Nephron (organoid): ENCODE measurements around the gene GPR62.

Experiments used
- H3K27ac Mint-ChIP-seq, 3 experiments: 2 replicates each; pipeline ENCODE4 v1.8.0; 2020; ENCODE audit warnings: mixed read lengths in 3 of 3, mild to moderate bottlenecking in 2 of 3, moderate library complexity in 1 of 3
- H3K27me3 Mint-ChIP-seq: 2 replicates; pipeline ENCODE4 v1.8.0; 2021; ENCODE audit warnings: low read depth, mild to moderate bottlenecking, moderate library complexity, mixed read lengths
- H3K36me3 Mint-ChIP-seq: 2 replicates; pipeline ENCODE4 v1.8.0; 2020; ENCODE audit warnings: low read depth, mixed read lengths
- H3K4me1 Mint-ChIP-seq: 2 replicates; pipeline ENCODE4 v1.8.0; 2020; ENCODE audit warnings: mixed read lengths
- H3K4me3 Mint-ChIP-seq, 3 experiments: 2 replicates each; pipeline ENCODE4 v1.8.0; 2020; ENCODE audit warnings: mild to moderate bottlenecking in 3 of 3, mixed read lengths in 3 of 3, moderate library complexity in 2 of 3
- H3K9me3 Mint-ChIP-seq: 2 replicates; pipeline ENCODE4 v1.8.0; 2020; ENCODE audit warnings: mixed read lengths
- TF ChIP-seq, protein P1 (sequence below), 3 experiments: fragments of 200-600 bp; sonication (generic); IDR thresholded peaks; one replicate each; pipeline ENCODE4 v1.5.0; 2021; ENCODE audit warnings: antibody characterized with exemption in 3 of 3; ENCODE audit not compliant: unreplicated experiment in 3 of 3

Gene GPR62

DNA sequence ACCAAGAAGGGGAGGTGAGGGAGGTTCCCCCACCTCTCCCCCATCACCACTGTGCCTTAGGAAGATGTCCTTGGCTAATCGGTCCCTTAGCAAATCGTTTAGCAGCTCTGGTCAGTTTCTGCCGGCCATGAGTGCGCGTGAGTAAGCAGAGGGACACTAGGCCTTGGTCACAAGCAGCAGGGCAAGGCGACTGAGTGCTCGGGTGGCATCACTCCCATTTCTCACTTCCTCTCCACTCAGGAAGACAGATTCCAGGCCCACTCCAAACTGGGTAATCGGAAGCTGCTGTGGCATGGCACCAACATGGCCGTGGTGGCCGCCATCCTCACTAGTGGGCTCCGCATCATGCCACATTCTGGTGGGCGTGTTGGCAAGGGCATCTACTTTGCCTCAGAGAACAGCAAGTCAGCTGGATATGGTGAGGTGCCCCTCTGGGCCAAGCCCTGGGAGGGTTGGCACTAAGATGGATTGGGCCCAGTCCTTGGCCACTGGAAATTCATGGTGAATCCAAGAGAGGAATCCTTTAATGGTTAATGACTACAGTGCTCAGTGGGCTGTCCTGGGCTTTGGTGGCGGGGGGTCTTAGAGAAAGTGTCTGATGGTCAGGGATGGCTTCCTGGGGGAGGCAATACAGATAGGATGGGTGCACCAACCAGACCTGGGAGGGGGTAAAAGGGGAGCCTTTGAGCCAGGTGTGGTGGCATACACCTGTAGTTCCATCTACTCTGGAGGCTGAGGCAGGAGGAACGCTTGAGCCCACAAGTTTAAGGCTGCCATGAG, 9.1 kb upstream of the GPR62 start:
- TF ChIP-seq, protein P1, sequence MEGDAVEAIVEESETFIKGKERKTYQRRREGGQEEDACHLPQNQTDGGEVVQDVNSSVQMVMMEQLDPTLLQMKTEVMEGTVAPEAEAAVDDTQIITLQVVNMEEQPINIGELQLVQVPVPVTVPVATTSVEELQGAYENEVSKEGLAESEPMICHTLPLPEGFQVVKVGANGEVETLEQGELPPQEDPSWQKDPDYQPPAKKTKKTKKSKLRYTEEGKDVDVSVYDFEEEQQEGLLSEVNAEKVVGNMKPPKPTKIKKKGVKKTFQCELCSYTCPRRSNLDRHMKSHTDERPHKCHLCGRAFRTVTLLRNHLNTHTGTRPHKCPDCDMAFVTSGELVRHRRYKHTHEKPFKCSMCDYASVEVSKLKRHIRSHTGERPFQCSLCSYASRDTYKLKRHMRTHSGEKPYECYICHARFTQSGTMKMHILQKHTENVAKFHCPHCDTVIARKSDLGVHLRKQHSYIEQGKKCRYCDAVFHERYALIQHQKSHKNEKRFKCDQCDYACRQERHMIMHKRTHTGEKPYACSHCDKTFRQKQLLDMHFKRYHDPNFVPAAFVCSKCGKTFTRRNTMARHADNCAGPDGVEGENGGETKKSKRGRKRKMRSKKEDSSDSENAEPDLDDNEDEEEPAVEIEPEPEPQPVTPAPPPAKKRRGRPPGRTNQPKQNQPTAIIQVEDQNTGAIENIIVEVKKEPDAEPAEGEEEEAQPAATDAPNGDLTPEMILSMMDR (IDR thresholded peaks at IDR 0.05; ENCODE audit: unreplicated experiment in 3 of 3): no peak
- Mint-ChIP-seq H3K27ac (peak overlapping the region in 2 of 3 experiments; percentile 35 to 48), H3K4me1 (peaks cover 10% of the 10 kb centered on the region), H3K36me3 (no peaks in the 10 kb centered on the region), H3K9me3 (no peaks in the 10 kb centered on the region), H3K4me3 (no peak overlapping the region), H3K27me3 (no peaks in the 10 kb centered on the region)

DNA sequence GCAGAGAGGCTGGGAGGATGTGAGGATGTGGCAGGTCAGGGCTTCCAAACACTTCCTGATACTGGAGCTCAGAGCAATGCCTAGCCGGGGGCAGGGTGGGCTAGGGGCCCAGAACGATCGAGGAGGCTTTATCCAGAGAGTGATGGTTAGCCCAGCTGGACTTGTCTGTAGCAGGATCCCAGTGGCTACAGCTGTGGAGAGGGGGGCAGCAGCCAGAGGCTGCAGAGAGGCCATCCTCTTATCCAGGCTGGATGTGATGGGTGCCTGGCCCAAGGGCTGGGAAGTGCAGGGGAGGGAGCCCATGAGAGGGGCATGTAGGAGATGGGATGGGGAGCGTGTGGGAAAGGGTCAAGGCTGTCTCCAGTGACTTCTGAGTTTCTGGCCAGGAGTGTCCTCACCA, 8.4 kb upstream of the GPR62 start:
- Mint-ChIP-seq H3K36me3 (no peaks in the 10 kb centered on the region), H3K4me1 (peaks cover 5% of the 10 kb centered on the region), H3K27me3 (no peaks in the 10 kb centered on the region), H3K4me3 (no peak overlapping the region), H3K9me3 (no peaks in the 10 kb centered on the region), H3K27ac (no peak overlapping the region)
- TF ChIP-seq, protein P1 (IDR thresholded peaks at IDR 0.05; ENCODE audit: unreplicated experiment in 3 of 3): no peak

DNA sequence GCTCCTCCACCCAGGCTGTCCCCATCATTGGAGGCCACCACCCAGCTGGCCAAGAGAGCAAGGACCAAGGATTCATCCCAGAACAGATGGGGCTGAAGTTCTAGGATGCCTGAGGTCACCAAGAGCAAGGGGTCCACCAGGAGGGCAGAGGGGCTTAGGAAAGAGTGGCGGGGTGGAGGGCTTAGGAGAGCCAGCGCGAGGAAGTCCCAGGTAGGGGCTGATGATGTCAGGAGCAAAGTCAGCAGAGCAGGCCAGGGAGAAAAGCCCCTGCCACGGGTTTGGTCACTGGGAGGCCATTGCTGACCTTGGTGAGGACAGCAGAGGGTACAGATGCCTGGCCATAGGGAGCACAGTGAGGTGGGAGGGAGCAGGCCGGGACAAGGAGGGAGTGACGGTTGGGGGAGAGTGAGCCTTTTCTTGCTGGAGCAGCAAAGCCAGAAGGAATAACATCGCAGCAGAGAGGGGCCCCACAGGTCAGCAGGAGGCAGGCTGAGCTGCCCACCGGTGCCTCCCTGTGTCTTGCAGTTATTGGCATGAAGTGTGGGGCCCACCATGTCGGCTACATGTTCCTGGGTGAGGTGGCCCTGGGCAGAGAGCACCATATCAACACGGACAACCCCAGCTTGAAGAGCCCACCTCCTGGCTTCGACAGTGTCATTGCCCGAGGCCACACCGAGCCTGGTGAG, 7.8 kb upstream of the GPR62 start:
- Mint-ChIP-seq H3K4me3 (no peak overlapping the region), H3K27ac (peak overlapping the region in 1 of 3 experiments; percentile 62), H3K27me3 (peaks cover 3% of the 10 kb centered on the region), H3K36me3 (no peaks in the 10 kb centered on the region), H3K9me3 (no peaks in the 10 kb centered on the region), H3K4me1 (no peaks in the 10 kb centered on the region)
- TF ChIP-seq, protein P1 (IDR thresholded peaks at IDR 0.05; ENCODE audit: unreplicated experiment in 3 of 3): no peak

DNA sequence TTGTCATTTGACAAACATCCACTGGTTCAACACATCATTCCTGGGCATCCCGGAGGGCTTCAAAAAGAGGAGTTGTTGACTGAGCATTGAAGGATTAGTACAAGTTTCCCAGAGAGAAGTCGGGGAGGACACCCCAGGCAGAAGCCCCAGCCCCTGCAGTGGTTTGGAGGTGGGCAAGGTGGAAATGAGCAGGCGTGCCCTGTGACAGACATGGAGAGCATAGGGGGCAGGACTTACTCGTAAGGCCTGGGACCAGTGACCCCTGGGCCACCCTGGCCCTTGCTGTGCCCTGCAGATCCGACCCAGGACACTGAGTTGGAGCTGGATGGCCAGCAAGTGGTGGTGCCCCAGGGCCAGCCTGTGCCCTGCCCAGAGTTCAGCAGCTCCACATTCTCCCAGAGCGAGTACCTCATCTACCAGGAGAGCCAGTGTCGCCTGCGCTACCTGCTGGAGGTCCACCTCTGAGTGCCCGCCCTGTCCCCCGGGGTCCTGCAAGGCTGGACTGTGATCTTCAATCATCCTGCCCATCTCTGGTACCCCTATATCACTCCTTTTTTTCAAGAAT, 7.1 kb upstream of the GPR62 start:
- no peak overlapping the region for H3K4me3 Mint-ChIP-seq
- H3K27me3 Mint-ChIP-seq: peaks cover 4% of the 10 kb centered on the region
- no peaks in the 10 kb centered on the region for H3K36me3 Mint-ChIP-seq
- TF ChIP-seq, protein P1 (IDR thresholded peaks at IDR 0.05; ENCODE audit: unreplicated experiment in 3 of 3): no peak
- H3K9me3 Mint-ChIP-seq: no peaks in the 10 kb centered on the region
- peak overlapping the region in 2 of 3 experiments; percentile 62 to 72 for H3K27ac Mint-ChIP-seq
- peaks cover 3% of the 10 kb centered on the region for H3K4me1 Mint-ChIP-seq

DNA sequence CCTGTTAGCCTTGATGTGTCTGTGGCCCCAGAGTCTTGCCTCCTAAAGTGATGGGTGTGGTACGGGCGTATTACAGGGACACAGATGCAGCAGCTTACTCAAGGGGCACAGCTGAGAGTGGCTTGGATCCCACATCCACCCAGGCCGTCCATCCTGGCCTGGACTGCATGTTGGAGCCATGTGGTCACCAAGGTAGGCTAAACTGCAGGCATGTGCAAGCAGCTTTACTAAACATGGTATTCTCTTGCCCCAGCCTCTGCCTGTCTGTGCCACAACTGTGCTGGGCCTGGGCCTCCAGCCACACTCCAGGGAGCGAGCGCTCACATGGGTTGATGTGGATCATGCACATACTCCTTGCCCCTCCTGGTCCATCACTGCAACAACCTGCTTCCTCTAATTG, 6.1 kb upstream of the GPR62 start:
- Mint-ChIP-seq H3K4me1 (peaks cover 12% of the 10 kb centered on the region), H3K27ac (no peak overlapping the region), H3K27me3 (peaks cover 8% of the 10 kb centered on the region), H3K36me3 (no peaks in the 10 kb centered on the region), H3K9me3 (no peaks in the 10 kb centered on the region), H3K4me3 (no peak overlapping the region)
- TF ChIP-seq, protein P1 (IDR thresholded peaks at IDR 0.05; ENCODE audit: unreplicated experiment in 3 of 3): no peak
